Measurements from ENCODE around the gene NRN1L.
A peak's percentile ranks its signal among the peaks of the same experiment; 100 is the strongest.
"Not testable (repeated sequence)": the region's sequence is repeated elsewhere in the genome, so short reads cannot be mapped to it uniquely, and the experiment has no call there.

The NRN1L gene

GRCh38 chr16:67910158-67910557 lies 25.5 kb downstream of the NRN1L start:
- no peak overlapping the region for H3K4me3 ChIP-seq (ENCODE audit: low read depth in 1 of 2, low read length in 2 of 2)
- peaks cover 3% of the 10 kb centered on the region; the same call in 1 of the 2 replicates for H3K79me2 ChIP-seq (ENCODE audit: insufficient read depth, low read length)
- no peak overlapping the region for H3K9ac ChIP-seq (ENCODE audit: low read depth, low read length)
- no peaks in the 10 kb centered on the region for H3K27me3 ChIP-seq (ENCODE audit: insufficient read depth, low read length, poor library complexity)
- H3K27ac ChIP-seq (ENCODE audit: low read length): no peak overlapping the region
- peaks cover 33% of the 10 kb centered on the region for H3K36me3 ChIP-seq (ENCODE audit: insufficient read depth, low read length)
- H2AFZ ChIP-seq (ENCODE audit: low read depth, low read length): no peak overlapping the region
- H3K4me2 ChIP-seq (ENCODE audit: insufficient read depth, low read length): no peak overlapping the region
- TF ChIP-seq EZH2 (IDR thresholded peaks at IDR 0.05; ENCODE audit: borderline replicate concordance, low read depth, low read length, severe bottlenecking) (no peak), CTCF (IDR thresholded peaks at IDR 0.05; ENCODE audit: borderline replicate concordance, extremely low read depth, low read length, poor library complexity, severe bottlenecking) (no peak)
- H4K20me1 ChIP-seq (ENCODE audit: insufficient read depth, low read length): peaks cover 17% of the 10 kb centered on the region
- ATAC-seq (ENCODE audit: insufficient read depth, low read depth) (peak; percentile 100), DNase-seq (peak; percentile 84)
- H3K4me1 ChIP-seq (ENCODE audit: insufficient read depth, low read length): peaks cover 18% of the 10 kb centered on the region
- H3K9me3 ChIP-seq (ENCODE audit: insufficient read depth, low read length, severe bottlenecking): no peaks in the 10 kb centered on the region

GRCh38 chr16:67914758-67915495 lies 30.2 kb downstream of the NRN1L start:
- Histone ChIP-seq H4K20me1 (ENCODE audit: insufficient read depth, low read length) (peaks cover 35% of the 10 kb centered on the region), H3K79me2 (ENCODE audit: insufficient read depth, low read length) (peaks cover 33% of the 10 kb centered on the region), H3K9me3 (ENCODE audit: insufficient read depth, low read length, severe bottlenecking) (no peaks in the 10 kb centered on the region), H2AFZ (ENCODE audit: low read depth, low read length) (no peak overlapping the region), H3K27ac (ENCODE audit: low read length) (no peak overlapping the region), H3K4me2 (ENCODE audit: insufficient read depth, low read length) (no peak overlapping the region), H3K27me3 (ENCODE audit: insufficient read depth, low read length, poor library complexity) (no peaks in the 10 kb centered on the region), H3K36me3 (ENCODE audit: insufficient read depth, low read length) (peaks cover 55% of the 10 kb centered on the region), H3K4me3 (ENCODE audit: low read depth in 1 of 2, low read length in 2 of 2) (no peak overlapping the region), H3K4me1 (ENCODE audit: insufficient read depth, low read length) (peaks cover 6% of the 10 kb centered on the region), H3K9ac (ENCODE audit: low read depth, low read length) (no peak overlapping the region)
- TF ChIP-seq CTCF (IDR thresholded peaks at IDR 0.05; ENCODE audit: borderline replicate concordance, extremely low read depth, low read length, poor library complexity, severe bottlenecking): no peak
- no peak for TF ChIP-seq EZH2 (IDR thresholded peaks at IDR 0.05; ENCODE audit: borderline replicate concordance, low read depth, low read length, severe bottlenecking)
- no peak for DNase-seq
- ATAC-seq (ENCODE audit: insufficient read depth, low read depth): no peak

GRCh38 chr16:67915496-67915769 lies 30.7 kb downstream of the NRN1L start:
- not testable (repeated sequence) for H3K27ac ChIP-seq (ENCODE audit: low read length); DNase-seq; H3K9me3 ChIP-seq (ENCODE audit: insufficient read depth, low read length, severe bottlenecking); H3K9ac ChIP-seq (ENCODE audit: low read depth, low read length); H3K4me1 ChIP-seq (ENCODE audit: insufficient read depth, low read length); H3K4me2 ChIP-seq (ENCODE audit: insufficient read depth, low read length); H3K4me3 ChIP-seq (ENCODE audit: low read depth in 1 of 2, low read length in 2 of 2); H2AFZ ChIP-seq (ENCODE audit: low read depth, low read length); ATAC-seq (ENCODE audit: insufficient read depth, low read depth); H3K27me3 ChIP-seq (ENCODE audit: insufficient read depth, low read length, poor library complexity)
- H4K20me1 ChIP-seq (ENCODE audit: insufficient read depth, low read length): peaks cover 35% of the 10 kb centered on the region
- peaks cover 33% of the 10 kb centered on the region for H3K79me2 ChIP-seq (ENCODE audit: insufficient read depth, low read length)
- peaks cover 56% of the 10 kb centered on the region for H3K36me3 ChIP-seq (ENCODE audit: insufficient read depth, low read length)

- TF ChIP-seq CTCF (IDR thresholded peaks at IDR 0.05; ENCODE audit: borderline replicate concordance, extremely low read depth, low read length, poor library complexity, severe bottlenecking) (no peak), EZH2 (IDR thresholded peaks at IDR 0.05; ENCODE audit: borderline replicate concordance, low read depth, low read length, severe bottlenecking) (no peak)
- DNase-seq (no peak), ATAC-seq (ENCODE audit: insufficient read depth, low read depth) (no peak)
- Histone ChIP-seq H3K9me3 (ENCODE audit: insufficient read depth, low read length, severe bottlenecking) (no peaks in the 10 kb centered on the region), H4K20me1 (ENCODE audit: insufficient read depth, low read length) (peaks cover 35% of the 10 kb centered on the region), H2AFZ (ENCODE audit: low read depth, low read length) (no peak overlapping the region), H3K4me1 (ENCODE audit: insufficient read depth, low read length) (no peaks in the 10 kb centered on the region), H3K4me3 (ENCODE audit: low read depth in 1 of 2, low read length in 2 of 2) (no peak overlapping the region), H3K27ac (ENCODE audit: low read length) (no peak overlapping the region), H3K36me3 (ENCODE audit: insufficient read depth, low read length) (peaks cover 56% of the 10 kb centered on the region), H3K79me2 (ENCODE audit: insufficient read depth, low read length) (peaks cover 33% of the 10 kb centered on the region), H3K9ac (ENCODE audit: low read depth, low read length) (no peak overlapping the region), H3K27me3 (ENCODE audit: insufficient read depth, low read length, poor library complexity) (no peaks in the 10 kb centered on the region), H3K4me2 (ENCODE audit: insufficient read depth, low read length) (no peak overlapping the region)
Measured at GRCh38 chr16:67915831-67916723, 31.4 kb downstream of the NRN1L start.
